TTC549 (cell line): Measurements from ENCODE around the gene SYT17.

Source experiments
- FAIRE-seq: peaks from 2 replicates; lab custom pipeline; 2012; peaks lifted over from hg19 to GRCh38; lab: Jason Lieb, UNC

SYT17 gene

GRCh38 chr16:19167710-19168370 lies at the start of gene SYT17:
Gene SYT17 (plus strand): TSS chr16:19168240. CDS start chr16:19168647, 407 bp downstream.
- no peak for FAIRE-seq

- FAIRE-seq = no peak
Observed at GRCh38 chr16:19118938-19119431, 49.1 kb upstream of the SYT17 start.

- FAIRE-seq = no peak
Observed at GRCh38 chr16:19119564-19119963, 48.5 kb upstream of the SYT17 start.

- FAIRE-seq = no peak
Observed at GRCh38 chr16:19123535-19124178, 44.4 kb upstream of the SYT17 start.

GRCh38 chr16:19126300-19126699 lies 41.7 kb upstream of the SYT17 start:
- no peak for FAIRE-seq

- FAIRE-seq = no peak
Observed at GRCh38 chr16:19127205-19127604, 40.8 kb upstream of the SYT17 start.

GRCh38 chr16:19127674-19128131 lies 40.3 kb upstream of the SYT17 start:
- FAIRE-seq = no peak

- FAIRE-seq = no peak
Observed at GRCh38 chr16:19128454-19129200, 39.4 kb upstream of the SYT17 start.

- FAIRE-seq = no peak
Observed at GRCh38 chr16:19130385-19130784, 37.7 kb upstream of the SYT17 start.

GRCh38 chr16:19130852-19131824 lies 36.9 kb upstream of the SYT17 start:
- FAIRE-seq = no peak

GRCh38 chr16:19131825-19132218 lies 36.2 kb upstream of the SYT17 start:
- FAIRE-seq = no peak

- FAIRE-seq = no peak
Observed at GRCh38 chr16:19132255-19132654, 35.8 kb upstream of the SYT17 start.

GRCh38 chr16:19132898-19133297 lies 35.1 kb upstream of the SYT17 start:
- FAIRE-seq = no peak

- FAIRE-seq = no peak
Observed at GRCh38 chr16:19133600-19133999, 34.4 kb upstream of the SYT17 start.

GRCh38 chr16:19135201-19135842 lies 32.7 kb upstream of the SYT17 start:
- no peak for FAIRE-seq

GRCh38 chr16:19135896-19136438 lies 32.1 kb upstream of the SYT17 start:
- FAIRE-seq = no peak

- no peak for FAIRE-seq
Observed at GRCh38 chr16:19136549-19137196, 31.4 kb upstream of the SYT17 start.

GRCh38 chr16:19137201-19138128 lies 30.6 kb upstream of the SYT17 start:
- no peak for FAIRE-seq

- FAIRE-seq = no peak
Observed at GRCh38 chr16:19138601-19139000, 29.4 kb upstream of the SYT17 start.
